Stimulated activated CD8-positive, alpha-beta memory T cell treated with anti-CD3 and anti-CD28 coated beads, Interleukin-4, amount 100 ng/mL, for 48 hours (primary cell): ENCODE results near the gene NSD2.

ENCODE experiments used
- DNase-seq: peaks from one replicate; pipeline ENCODE4 v3.0.0-alpha.2; 2020

NSD2 gene

DNA sequence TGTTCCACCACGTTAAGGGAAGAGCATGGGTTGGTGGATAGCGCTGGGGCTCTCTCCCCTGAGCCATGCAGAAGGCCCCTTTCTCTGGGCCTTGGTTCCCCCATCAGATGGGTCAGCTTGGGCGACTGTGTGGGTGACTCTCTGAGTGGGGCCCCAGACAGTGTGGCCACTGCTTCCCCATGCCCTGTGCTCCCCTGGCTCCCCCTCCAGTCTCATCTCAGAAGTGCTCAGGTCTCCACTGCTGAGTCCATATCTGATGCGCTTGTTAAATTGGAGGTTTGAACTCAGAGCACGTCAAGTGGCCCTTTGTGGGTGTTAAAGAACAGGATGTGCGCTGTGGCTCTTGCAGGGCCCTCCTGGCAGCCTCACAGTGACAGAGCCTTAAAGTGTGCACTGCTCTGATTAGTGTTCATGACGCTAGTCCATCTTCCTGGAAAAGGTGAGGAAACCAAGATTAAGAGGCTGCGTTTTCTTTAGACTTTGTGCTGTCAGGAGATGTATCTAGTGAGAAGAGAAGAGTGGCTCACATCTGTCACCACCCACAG lies 77.8 kb downstream of the NSD2 start:
- DNase-seq, result no peak

DNA sequence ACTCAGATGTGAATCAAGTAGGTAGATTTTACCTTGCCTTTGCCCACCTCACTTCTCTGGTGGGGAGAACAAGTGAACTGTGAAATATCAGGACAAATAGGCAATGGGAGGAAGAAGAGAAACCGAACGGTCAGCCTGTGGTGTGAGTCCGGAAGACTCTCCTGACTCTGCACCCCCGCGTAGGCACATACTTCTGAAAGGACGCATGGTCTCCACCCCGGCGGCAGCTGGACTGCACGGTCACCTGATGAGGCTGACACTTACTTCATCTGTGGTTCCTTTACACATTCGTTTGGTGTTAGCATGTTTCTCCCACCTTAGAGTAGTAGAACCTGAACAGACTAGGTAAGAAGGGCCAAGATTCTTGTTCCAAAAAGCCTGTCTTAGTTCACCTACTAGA lies 79.2 kb downstream of the NSD2 start:
- DNase-seq, result no peak

- DNase-seq, result no peak
Measured at GRCh38 chr4:1952058-1952700, 81.0 kb downstream of the NSD2 start.

DNA sequence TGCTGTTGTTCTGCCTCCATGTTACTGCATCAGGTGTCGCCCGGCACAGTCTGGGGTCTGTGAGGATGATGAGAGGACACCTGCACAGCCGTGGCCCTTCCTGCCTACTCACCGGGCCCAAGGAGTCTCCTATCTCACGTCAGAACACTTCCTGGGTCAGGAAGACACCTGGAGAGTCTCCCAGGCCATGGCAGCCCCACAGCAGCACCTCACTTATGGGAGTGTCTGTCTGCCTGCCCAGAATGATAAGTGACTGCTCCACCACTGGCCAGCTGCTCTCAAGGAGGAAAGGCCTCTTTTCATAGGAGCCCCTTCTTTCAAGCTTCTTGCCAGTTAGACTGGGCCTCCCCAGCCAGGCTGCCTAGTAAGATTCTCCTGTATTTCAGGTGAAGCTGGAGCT lies 81.5 kb downstream of the NSD2 start:
- no peak for DNase-seq

DNA sequence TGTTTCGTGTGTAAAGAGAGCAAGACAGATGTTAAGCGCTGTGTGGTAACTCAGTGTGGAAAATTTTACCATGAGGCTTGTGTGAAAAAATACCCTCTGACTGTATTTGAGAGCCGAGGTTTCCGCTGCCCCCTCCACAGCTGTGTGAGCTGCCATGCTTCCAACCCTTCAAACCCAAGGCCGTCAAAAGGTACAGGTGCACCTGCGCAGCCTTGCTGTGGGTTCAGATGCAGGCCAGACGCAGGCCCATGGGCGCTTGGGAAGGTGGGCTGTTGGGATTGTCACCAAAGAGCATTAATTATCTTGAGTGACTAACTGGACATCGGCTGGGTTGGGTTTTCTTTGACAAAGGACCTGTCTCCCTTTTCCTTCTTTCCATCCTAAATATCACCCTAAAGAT lies 82.1 kb downstream of the NSD2 start:
- no peak for DNase-seq

DNA sequence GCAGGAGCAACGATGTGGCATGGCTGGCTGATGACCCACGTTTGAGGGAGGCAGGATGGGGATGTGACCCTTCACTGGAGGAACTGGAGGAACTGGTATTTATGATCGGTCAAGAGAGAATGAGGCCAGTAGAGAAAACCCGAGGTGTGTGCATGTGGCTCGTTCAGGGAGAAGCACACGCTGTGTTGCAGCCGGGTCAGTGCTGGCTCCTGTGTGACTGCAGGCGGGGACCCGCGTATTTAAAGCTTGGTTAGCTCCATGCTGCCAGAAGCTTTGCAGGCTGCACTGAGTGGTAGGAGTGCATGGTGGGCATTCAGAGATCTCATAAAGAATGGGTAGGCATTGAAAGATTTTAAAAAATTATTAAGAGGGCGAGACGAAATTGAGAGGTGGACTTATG lies 85.4 kb downstream of the NSD2 start:
- no peak for DNase-seq

- DNase-seq, result no peak
Measured at GRCh38 chr4:1958276-1959103, 87.3 kb downstream of the NSD2 start.

- no peak for DNase-seq
Measured at GRCh38 chr4:1959104-1959384, 87.9 kb downstream of the NSD2 start.

DNA sequence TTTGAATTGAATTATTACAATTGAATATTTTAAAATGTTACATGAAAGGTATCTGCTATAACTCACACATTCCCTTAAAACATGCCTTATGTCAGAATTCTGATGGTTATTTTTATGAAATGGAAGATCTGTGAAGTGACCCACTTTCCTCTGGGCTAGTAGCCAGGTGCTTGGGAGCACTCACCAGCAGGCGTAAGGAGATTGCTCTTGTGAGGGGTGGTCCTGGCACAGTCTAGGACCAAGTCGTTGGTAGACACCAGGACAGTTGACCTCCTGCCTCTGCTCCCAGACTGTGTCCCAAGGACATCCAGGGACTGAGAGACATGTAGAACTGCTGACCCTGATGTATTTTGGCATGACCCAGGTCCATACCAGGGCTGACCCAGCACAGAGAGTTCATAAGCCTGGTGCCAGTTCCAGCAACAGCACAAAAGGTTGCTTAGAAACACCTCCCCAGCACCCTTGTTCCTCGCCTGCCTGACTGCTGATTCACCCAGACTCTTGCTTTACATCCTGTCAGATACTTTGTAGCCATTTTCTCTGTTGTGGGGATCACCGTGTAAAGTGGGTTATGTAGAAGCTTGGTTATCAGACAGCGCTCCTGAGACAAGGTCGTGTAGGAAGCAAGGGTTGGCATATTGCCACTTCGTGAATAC lies 89.1 kb downstream of the NSD2 start:
- DNase-seq, result no peak

- no peak for DNase-seq
Measured at GRCh38 chr4:1961038-1961437, 89.8 kb downstream of the NSD2 start.

- DNase-seq, result no peak
Measured at GRCh38 chr4:1961563-1961962, 90.4 kb downstream of the NSD2 start.

DNA sequence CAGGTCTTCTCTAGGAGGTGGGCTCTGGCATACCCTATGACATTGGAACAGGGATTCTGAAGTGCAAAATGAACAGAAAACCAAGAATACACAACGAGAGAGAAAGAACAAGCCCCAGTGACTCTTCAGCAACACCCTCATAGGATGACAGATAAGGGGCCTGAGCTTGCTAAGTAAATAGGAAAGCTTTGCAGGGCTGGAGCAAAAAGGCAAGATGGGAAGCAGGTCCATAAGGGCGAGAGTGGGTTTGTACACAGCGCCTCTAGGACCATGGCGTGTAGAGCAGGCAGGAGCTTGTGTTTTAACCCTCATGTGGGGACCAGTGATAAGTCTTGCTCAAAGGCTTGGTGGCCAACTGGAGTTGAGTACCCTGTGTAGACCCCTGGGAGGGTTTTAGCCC lies 91.8 kb downstream of the NSD2 start:
- DNase-seq, result no peak

GRCh38 chr4:1964443-1964842 lies 93.2 kb downstream of the NSD2 start:
- no peak for DNase-seq

- DNase-seq, result no peak
Measured at GRCh38 chr4:1964971-1965370, 93.8 kb downstream of the NSD2 start.

DNA sequence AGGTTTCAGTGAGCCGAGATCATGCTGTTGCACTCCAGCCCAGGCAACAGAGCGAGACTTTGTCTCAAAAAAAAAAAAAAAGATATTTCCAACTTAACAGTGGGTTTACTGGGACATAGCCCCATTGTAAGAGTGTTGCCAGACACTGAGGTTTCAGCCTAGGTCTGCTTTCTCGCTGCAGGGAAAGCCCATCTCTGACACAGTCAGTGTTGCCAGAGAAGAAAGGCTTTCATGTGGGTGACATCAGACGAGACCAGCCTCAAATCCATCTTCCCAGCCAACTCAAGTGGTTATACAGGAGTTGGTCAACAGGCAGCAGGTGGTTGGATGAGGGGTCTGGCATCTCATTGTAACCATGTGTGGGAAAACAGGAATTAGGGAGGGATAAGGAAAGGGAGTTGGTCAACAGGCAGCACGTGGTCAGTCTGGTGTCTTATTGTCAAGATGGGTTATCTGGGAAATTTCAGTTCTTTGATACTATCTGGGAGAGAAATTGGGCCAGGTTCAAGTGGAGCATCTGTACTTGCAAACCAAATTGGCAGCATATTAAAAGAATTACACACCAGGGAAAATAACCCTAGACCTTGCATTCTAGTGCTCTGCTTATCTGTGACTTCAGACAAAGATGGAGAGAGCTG lies 96.4 kb downstream of the NSD2 start:
- no peak for DNase-seq

DNA sequence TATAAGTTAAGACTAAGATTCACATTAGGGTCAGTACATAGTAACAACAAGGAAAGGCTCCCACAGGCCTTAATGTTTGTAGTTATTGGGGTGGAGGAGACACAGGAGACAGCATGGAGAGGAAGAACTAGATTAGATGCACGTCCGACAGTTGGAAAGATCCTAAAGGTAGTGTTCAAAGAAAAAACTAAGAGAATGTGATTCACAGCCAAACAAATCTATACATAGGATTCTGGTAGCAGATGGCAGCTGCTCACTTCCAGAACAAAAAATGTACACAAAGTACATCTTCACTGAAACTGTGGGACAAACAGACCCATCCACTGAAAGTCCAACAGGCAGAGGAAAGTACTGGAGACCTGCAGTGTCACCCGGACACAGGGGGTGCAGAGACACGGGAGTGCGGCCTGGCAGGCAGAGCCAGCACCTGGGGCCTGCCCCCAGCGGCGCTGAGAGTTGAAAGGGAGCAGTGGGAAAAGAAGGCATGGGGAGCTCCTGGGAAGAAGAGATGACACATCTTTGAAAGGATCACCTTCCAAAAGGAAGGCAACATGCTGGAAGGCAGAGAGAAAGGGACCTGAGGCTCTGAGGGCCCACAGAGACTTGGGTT lies 97.6 kb downstream of the NSD2 start:
- DNase-seq, result no peak

- DNase-seq, result no peak
Measured at GRCh38 chr4:1969928-1970723, 98.9 kb downstream of the NSD2 start.

DNA sequence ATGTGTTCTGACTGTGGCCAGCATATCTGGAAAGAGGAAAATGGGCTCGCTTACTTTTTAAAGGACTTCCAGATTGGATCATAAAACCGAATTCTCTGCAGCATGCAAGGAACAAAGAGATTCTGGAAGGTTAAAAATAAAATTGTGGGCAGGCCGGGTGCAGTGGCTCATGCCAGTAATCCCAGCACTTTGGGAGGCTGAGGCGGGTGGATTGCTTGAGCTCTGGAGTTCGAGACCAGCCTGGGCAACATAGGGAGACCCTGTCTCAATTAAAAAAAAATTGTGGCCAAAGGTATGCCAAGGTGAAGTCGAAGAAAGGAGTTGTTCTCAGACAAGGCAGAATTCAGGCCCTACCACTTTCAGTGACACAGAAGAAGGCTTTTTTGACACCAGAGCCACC lies 99.7 kb downstream of the NSD2 start:
- DNase-seq, result no peak

DNA sequence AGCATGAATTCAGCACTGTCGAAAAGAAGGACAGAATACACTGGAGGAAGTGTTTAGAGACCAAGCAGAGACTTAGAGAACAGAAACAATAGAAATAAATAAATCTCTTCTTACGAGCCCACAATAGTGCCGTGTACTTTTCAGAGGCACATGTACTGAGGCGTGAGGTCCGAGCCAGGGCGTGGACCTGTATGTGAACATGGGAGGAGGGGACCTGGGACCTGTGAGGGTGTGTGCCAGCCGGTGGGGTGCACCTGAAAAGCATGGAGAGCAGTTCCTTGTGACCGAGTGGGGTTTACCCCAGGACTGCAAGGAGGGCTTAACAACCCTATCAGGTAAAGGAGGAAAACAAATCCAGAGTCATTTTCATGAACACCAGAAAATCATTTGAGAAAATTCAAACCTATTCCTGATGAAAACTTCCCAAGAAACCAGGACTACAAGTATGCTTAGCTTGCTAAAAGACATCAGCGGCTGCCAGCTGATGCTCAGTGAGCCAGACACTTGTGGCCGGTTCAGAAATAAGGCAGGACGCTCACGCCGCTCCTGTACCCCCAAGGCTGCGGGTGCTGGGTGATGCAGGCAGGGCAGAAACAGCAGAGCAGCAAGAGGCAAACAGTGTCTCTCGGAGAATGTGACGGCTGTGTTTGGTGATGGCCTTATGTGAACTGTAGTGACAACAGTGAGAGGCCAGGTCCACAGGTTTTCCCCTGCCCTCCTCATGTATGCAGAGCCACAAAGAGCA lies 100.4 kb downstream of the NSD2 start:
- DNase-seq, result no peak

GRCh38 chr4:1972414-1972813 lies 101.2 kb downstream of the NSD2 start:
- no peak for DNase-seq

GRCh38 chr4:1973218-1973617 lies 102.0 kb downstream of the NSD2 start:
- DNase-seq, result no peak

DNA sequence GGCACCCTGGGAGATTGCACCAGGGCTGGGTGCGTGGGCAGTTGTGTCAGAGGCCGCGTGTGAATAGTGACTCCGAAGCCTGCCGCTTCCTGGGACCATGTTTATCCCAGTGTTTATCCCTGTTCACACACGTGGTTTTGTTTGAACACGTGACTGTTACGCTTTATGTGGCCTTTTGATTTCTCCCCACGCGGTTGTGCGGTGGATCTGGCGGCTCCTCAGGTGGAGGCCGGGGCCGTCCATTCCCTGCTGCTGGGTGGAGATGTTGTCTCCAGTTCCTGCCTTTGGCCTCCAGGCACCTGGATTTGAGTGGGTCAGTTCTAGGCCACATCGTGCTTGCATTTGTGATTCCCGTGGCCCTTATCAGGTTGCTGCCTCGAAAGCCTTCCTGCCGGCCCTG lies 102.5 kb downstream of the NSD2 start:
- DNase-seq, result no peak
